ENCODE measurements around the gene SPAG7.

Gene SPAG7

GRCh38 chr17:4950075-4950745 lies 17.4 kb downstream of the SPAG7 start:
- H3K4me3 Mint-ChIP-seq, result peak overlapping the region; percentile 90
- H3K27me3 Mint-ChIP-seq (ENCODE audit: low read depth), result no peaks in the 10 kb centered on the region
- peaks cover 20% of the 10 kb centered on the region for H3K4me1 Mint-ChIP-seq (ENCODE audit: low read depth)
- peaks cover 26% of the 10 kb centered on the region for H3K36me3 Mint-ChIP-seq (ENCODE audit: low read depth)
- no peaks in the 10 kb centered on the region for H3K9me3 Mint-ChIP-seq
- peak overlapping the region; percentile 88 for H3K27ac Mint-ChIP-seq
- no peak for DNase-seq (ENCODE audit: low spot score)

DNA sequence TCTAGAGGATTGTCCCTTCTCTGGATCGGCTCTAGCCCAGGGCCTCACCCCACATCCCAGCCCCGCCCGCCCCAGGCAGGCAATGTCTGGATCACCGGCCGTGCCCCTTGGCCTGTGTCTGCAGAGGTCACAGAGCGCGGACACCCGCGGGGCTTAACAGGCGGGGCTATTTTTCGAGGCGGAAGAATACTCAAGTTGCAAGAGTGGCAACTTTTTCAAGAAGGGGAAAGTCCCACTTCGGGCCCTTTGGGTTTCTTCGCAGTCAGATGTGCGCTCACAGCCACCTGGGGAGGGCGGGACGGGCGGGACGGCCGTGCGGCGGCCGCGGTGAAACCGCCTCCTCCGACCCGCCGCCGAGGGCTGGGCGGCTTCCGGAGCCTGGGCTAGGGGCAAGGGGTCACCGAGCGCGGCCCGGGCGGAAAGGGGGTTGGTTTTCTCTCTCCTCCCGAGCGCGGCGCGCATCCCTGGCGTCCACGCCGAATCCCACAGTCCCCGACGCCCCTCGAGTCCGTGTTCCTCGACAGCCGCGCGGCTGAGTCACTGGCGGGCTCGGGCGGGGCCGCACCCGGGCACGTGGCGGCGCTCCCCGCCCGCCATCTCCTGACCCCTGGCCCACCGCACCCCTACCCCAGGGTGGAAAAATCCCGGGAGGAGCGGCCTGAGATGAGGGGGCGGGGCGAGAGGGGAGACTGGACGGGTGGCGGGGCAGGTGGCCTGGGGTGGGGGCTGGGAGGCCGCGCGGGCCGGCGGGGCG lies 18.1 kb downstream of the SPAG7 start:
- H3K4me1 Mint-ChIP-seq (ENCODE audit: low read depth), result peaks cover 26% of the 10 kb centered on the region
- H3K9me3 Mint-ChIP-seq, result no peaks in the 10 kb centered on the region
- H3K27ac Mint-ChIP-seq, result peak overlapping the region; percentile 84
- H3K4me3 Mint-ChIP-seq, result peak overlapping the region; percentile 84
- H3K27me3 Mint-ChIP-seq (ENCODE audit: low read depth), result no peaks in the 10 kb centered on the region
- peaks cover 33% of the 10 kb centered on the region for H3K36me3 Mint-ChIP-seq (ENCODE audit: low read depth)
- peak; percentile 76 for DNase-seq (ENCODE audit: low spot score)

GRCh38 chr17:4948931-4949320 lies 18.7 kb downstream of the SPAG7 start:
- H3K36me3 Mint-ChIP-seq (ENCODE audit: low read depth), result peaks cover 38% of the 10 kb centered on the region

DNA sequence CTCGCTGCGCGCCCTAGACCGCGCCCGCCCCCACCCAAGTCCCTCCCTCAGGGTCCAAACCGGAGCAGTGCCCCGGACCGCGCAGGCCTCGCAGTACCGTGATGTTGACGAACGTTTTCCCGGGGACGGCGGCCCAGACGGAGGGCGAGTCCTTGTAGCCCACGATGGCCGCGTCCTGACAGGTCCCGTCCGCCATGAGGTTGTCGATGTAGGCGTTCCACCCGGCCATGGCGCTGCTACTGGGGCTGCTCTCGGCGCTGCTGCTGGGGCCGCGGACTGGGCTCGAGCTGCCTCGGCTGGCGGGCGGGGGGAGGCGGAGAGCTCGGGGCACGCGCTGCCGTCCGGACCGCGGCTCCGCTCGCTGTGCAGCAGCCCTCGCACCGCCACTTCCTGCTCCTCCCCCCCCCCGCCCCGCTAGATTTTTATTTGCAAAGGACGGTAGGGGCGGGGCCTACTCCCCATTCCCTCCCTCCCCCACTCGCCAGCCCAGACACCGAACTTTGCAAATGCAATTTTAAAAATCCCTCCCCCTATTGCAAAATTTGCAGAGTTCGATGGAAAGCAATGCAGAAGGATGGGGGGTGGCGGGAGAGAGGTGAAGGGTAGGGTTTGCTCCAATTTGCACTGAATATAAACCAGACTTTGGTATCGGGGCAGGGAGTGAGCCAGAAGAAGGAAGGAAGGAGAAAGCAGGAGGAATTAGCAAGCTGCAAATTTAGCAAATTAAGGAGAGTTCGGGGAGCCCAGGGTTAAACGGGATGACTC lies 19.3 kb downstream of the SPAG7 start, which contains the start of gene PFN1:
PFN1 (minus strand) TSS at position 365 of the 765 bp plus-strand sequence; CDS start at position 229, 136 bp downstream.
- H3K9me3 Mint-ChIP-seq, result no peaks in the 10 kb centered on the region
- DNase-seq (ENCODE audit: low spot score), result peak; percentile 80
- peaks cover 40% of the 10 kb centered on the region for H3K36me3 Mint-ChIP-seq (ENCODE audit: low read depth)
- H3K4me1 Mint-ChIP-seq (ENCODE audit: low read depth), result peaks cover 34% of the 10 kb centered on the region
- H3K27ac Mint-ChIP-seq, result peak within 1 kb of the TSS; percentile 96
- no peaks in the 10 kb centered on the region for H3K27me3 Mint-ChIP-seq (ENCODE audit: low read depth)
- H3K4me3 Mint-ChIP-seq, result peak within 1 kb of the TSS; percentile 96

More at GRCh38 chr17:4948931-4949320, 18.7 kb downstream of the SPAG7 start:
- no peaks in the 10 kb centered on the region for H3K9me3 Mint-ChIP-seq
- no peaks in the 10 kb centered on the region for H3K27me3 Mint-ChIP-seq (ENCODE audit: low read depth)
- H3K27ac Mint-ChIP-seq, result peak overlapping the region; percentile 96
- peak overlapping the region; percentile 96 for H3K4me3 Mint-ChIP-seq
- DNase-seq (ENCODE audit: low spot score), result peak; percentile 84
- peaks cover 32% of the 10 kb centered on the region for H3K4me1 Mint-ChIP-seq (ENCODE audit: low read depth)

DNA sequence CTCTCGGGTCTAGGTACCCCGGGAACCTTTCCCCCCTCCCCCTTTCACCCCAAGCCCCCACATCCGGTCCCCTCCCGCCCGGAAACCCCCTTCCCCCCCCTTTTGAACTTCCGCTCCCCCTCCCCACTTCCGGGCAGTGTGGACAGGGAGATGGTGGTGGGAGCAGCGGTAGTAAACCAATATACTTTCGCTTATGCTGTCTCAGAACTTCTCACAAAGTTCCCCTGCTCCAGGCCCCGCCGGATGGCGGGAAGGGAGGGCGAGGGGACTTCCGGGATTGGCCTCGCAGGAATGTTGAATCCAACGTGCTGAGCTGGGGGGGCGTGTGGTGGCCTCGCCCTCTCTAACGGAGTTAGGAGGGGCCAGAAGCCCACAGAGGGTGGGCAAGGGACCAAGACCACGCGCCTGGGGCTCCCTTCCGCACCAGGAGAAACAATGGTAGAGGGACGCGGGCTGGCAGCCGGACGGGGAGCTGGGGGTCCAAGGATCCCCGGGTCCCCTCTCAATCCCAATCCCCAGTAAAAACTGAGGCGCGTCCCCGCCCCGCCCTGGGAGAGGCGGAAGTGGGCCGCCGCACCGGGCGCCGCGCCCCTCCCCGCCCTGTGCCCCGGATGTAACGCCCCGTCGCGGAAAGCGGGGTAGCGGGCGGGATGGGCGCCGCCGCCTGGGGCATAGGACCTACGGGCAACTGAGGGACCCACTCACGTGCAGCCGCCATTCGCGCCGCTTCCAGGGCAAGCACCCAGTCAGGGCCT lies 20.0 kb downstream of the SPAG7 start:
- Mint-ChIP-seq H3K27me3 (ENCODE audit: low read depth) (no peaks in the 10 kb centered on the region), H3K27ac (peak overlapping the region; percentile 96), H3K36me3 (ENCODE audit: low read depth) (peaks cover 48% of the 10 kb centered on the region), H3K9me3 (no peaks in the 10 kb centered on the region), H3K4me1 (ENCODE audit: low read depth) (peaks cover 39% of the 10 kb centered on the region), H3K4me3 (peak overlapping the region; percentile 96)
- DNase-seq (ENCODE audit: low spot score), result peak; percentile 73

DNA sequence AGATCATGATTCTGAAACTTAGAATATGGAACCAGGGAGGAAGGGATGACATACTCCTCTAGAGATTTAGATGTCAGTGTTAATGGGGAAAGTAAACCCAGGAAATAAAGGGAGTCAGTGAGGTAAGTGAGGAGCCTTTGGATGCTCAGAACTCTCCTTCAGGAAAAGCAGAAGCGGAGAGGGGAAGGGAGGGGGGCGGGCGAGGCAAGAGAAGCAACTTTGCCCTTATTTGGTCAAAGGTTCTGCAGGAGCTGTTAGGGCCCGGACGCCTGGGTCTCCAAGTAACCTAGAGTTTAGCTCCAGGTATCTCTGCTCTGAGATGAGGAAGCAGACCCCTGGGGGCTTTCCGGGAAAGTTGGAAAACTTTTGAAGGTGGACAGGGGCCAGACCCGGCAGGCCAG lies 20.6 kb downstream of the SPAG7 start:
- no peak for DNase-seq (ENCODE audit: low spot score)
- Mint-ChIP-seq H3K36me3 (ENCODE audit: low read depth) (peaks cover 53% of the 10 kb centered on the region), H3K4me1 (ENCODE audit: low read depth) (peaks cover 44% of the 10 kb centered on the region), H3K27me3 (ENCODE audit: low read depth) (no peaks in the 10 kb centered on the region), H3K4me3 (peak overlapping the region; percentile 96), H3K27ac (peak overlapping the region; percentile 80), H3K9me3 (no peaks in the 10 kb centered on the region)

- Mint-ChIP-seq H3K4me1 (ENCODE audit: low read depth) (peaks cover 48% of the 10 kb centered on the region), H3K27ac (peak overlapping the region; percentile 80), H3K9me3 (no peaks in the 10 kb centered on the region), H3K36me3 (ENCODE audit: low read depth) (peaks cover 59% of the 10 kb centered on the region), H3K27me3 (ENCODE audit: low read depth) (no peaks in the 10 kb centered on the region), H3K4me3 (peak overlapping the region; percentile 96)
- DNase-seq (ENCODE audit: low spot score), result no peak
Measured at GRCh38 chr17:4946312-4946976, 21.2 kb downstream of the SPAG7 start.

DNA sequence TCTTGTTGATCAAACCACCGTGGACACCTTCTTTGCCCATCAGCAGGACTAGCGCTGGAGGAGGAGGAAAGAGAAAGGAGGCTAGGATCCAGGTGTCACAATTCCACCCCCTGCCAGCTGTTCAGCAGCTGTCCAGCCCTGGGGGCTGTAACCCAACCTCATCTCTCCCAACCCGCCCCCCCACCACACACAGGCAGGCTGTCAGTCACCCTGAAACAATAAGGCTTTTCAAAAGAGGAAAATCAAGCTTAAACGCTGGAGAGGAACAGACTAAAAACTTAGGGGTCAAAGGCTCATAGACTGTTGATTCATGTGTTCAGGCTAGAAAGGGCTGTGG lies 21.7 kb downstream of the SPAG7 start:
- Mint-ChIP-seq H3K27ac (peak overlapping the region; percentile 96), H3K9me3 (no peaks in the 10 kb centered on the region), H3K27me3 (ENCODE audit: low read depth) (no peaks in the 10 kb centered on the region), H3K4me1 (ENCODE audit: low read depth) (peaks cover 48% of the 10 kb centered on the region), H3K36me3 (ENCODE audit: low read depth) (peaks cover 64% of the 10 kb centered on the region), H3K4me3 (peak overlapping the region; percentile 96)
- no peak for DNase-seq (ENCODE audit: low spot score)

DNA sequence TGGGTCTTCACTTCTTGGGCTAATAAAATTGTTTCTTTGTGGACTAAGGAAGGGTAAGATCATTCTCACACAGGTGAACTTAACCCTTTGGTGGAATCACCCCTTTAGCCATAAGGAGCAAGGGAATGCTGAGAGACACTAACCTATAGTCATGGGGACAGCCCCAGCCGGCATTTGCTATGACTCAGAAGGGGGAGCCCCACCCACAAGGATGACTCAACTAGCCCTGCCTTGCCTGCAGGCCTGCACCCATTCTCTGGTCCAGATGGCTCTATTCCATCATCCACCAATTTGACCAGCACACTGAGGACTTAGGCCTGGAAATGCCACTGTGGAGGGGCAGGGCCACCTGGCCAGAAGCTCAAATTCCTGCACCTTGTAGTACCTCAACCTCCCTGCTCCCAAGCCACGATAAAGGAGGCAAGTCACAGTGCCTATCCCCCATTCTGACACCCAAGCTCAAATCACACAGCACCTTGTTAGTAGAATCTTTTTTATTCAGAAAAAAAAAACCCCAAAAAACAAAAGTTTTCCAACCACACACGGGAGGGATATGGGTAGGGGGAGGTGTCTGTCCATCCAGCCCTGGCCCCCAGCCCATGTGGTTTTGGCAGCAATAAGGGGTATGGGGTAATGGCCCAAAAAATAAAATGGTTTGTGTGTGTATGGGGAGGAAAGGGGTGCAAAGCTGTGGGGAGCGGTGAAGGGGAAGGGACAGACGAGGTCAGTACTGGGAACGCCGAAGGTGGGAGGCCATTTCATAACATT lies 22.3 kb downstream of the SPAG7 start:
- no peaks in the 10 kb centered on the region for H3K27me3 Mint-ChIP-seq (ENCODE audit: low read depth)
- H3K4me1 Mint-ChIP-seq (ENCODE audit: low read depth), result peaks cover 43% of the 10 kb centered on the region
- no peaks in the 10 kb centered on the region for H3K9me3 Mint-ChIP-seq
- DNase-seq (ENCODE audit: low spot score), result peak; percentile 88
- H3K4me3 Mint-ChIP-seq, result peak overlapping the region; percentile 96
- H3K36me3 Mint-ChIP-seq (ENCODE audit: low read depth), result peaks cover 69% of the 10 kb centered on the region
- peak overlapping the region; percentile 96 for H3K27ac Mint-ChIP-seq

GRCh38 chr17:4944554-4945175 lies 23.0 kb downstream of the SPAG7 start:
- DNase-seq (ENCODE audit: low spot score), result no peak
- Mint-ChIP-seq H3K4me1 (ENCODE audit: low read depth) (peaks cover 43% of the 10 kb centered on the region), H3K27ac (peak overlapping the region; percentile 96), H3K4me3 (peak overlapping the region; percentile 96), H3K9me3 (no peaks in the 10 kb centered on the region), H3K27me3 (ENCODE audit: low read depth) (no peaks in the 10 kb centered on the region), H3K36me3 (ENCODE audit: low read depth) (peaks cover 72% of the 10 kb centered on the region)

- peaks cover 74% of the 10 kb centered on the region for H3K36me3 Mint-ChIP-seq (ENCODE audit: low read depth)
- H3K27ac Mint-ChIP-seq, result peak overlapping the region; percentile 96
- H3K4me1 Mint-ChIP-seq (ENCODE audit: low read depth), result peaks cover 43% of the 10 kb centered on the region
- peak overlapping the region; percentile 96 for H3K4me3 Mint-ChIP-seq
- H3K27me3 Mint-ChIP-seq (ENCODE audit: low read depth), result no peaks in the 10 kb centered on the region
- peak; percentile 68 for DNase-seq (ENCODE audit: low spot score)
- H3K9me3 Mint-ChIP-seq, result no peaks in the 10 kb centered on the region
Measured at GRCh38 chr17:4944163-4944553, 23.5 kb downstream of the SPAG7 start.

- peak overlapping the region; percentile 96 for H3K4me3 Mint-ChIP-seq
Measured at GRCh38 chr17:4942760-4943508, 24.7 kb downstream of the SPAG7 start.

More at GRCh38 chr17:4942760-4943508, 24.7 kb downstream of the SPAG7 start:
- DNase-seq (ENCODE audit: low spot score), result no peak
- Mint-ChIP-seq H3K36me3 (ENCODE audit: low read depth) (peaks cover 83% of the 10 kb centered on the region), H3K9me3 (no peaks in the 10 kb centered on the region), H3K27ac (peak overlapping the region; percentile 76), H3K4me1 (ENCODE audit: low read depth) (peaks cover 51% of the 10 kb centered on the region), H3K27me3 (ENCODE audit: low read depth) (no peaks in the 10 kb centered on the region)

Measured in T-helper 2 cell treated with Interferon-gamma antibody and Interleukin-4, amounts not matched to agents 5 μg/mL and 100 μg/mL, for 36 hours (primary cell).